ENCODE data around the gene MAMDC2. TPM values are rescaled to one million over a fixed set of nuclear protein-coding genes. Genes with fewer than 3 reads are reported as not detected.

The MAMDC2 gene
- total and polyA plus RNA-seq, 9 donors, result 24.6 to 96.6 (median 69.5) TPM

- TF ChIP-seq CTCF (IDR thresholded peaks at IDR 0.05), result no peak
- no peak for TF ChIP-seq EP300 (IDR thresholded peaks at IDR 0.05)
- TF ChIP-seq POLR2A (IDR thresholded peaks at IDR 0.05), result no peak
- Histone ChIP-seq H3K36me3 (no peaks in the 10 kb centered on the region), H3K27me3 (no peaks in the 10 kb centered on the region), H3K27ac (peak overlapping the region; percentile 82 to 95), H3K9me3 (no peaks in the 10 kb centered on the region), H3K4me1 (ENCODE audit: insufficient read depth) (peaks cover 22% of the 10 kb centered on the region), H3K4me3 (peak overlapping the region; percentile 61)
- intact Hi-C loops (cut with DNase I), result loop anchor here in 1 of 4 donors (10.0 kb wide), 2 partner anchors 133 to 147 kb away; no protein-coding TSS in a partner anchor
- WGBS, 3 donors, result 4 to 5% (median 4%) methylated on average over 26 to 27 of the region's 27 CpGs
- peak in 4 of 5 donors; percentile 36 to 55 (median 48) for DNase-seq
These were observed 214.5 kb downstream of the MAMDC2 start for GRCh38 chr9:70257991-70258691.

GRCh38 chr9:70258692-70259511, 215.3 kb downstream of the MAMDC2 start, which contains the start of gene SMC5:
Gene SMC5, plus strand, starts transcription at chr9:70258978. Its CDS starts 101 bp downstream, at chr9:70259079.
- no peaks in the 10 kb centered on the region for H3K9me3 ChIP-seq
- peaks cover 25% of the 10 kb centered on the region for H3K4me1 ChIP-seq (ENCODE audit: insufficient read depth)
- peak; percentile 90 to 96 (median 93) for DNase-seq
- H3K27me3 ChIP-seq, result no peaks in the 10 kb centered on the region
- peak within 1 kb of the TSS; percentile 82 to 95 for H3K27ac ChIP-seq
- TF ChIP-seq POLR2A (IDR thresholded peaks at IDR 0.05) (peak; percentile 98), CTCF (IDR thresholded peaks at IDR 0.05) (no peak)
- H3K36me3 ChIP-seq, result no peaks in the 10 kb centered on the region
- 0 to 1% (median 0%) methylated on average over 67 to 75 of the region's 75 CpGs for WGBS, 3 donors
- intact Hi-C loops (cut with DNase I), result loop anchor here in 1 of 4 donors (10.0 kb wide), 2 partner anchors 134 to 146 kb away; no protein-coding TSS in a partner anchor
- H3K4me3 ChIP-seq, result peak within 1 kb of the TSS; percentile 61

- 0% methylated on average over 10 of the region's 10 CpGs for WGBS, 3 donors
- Histone ChIP-seq H3K27ac (peak overlapping the region in 1 of 2 donors; percentile 95), H3K9me3 (no peaks in the 10 kb centered on the region), H3K4me3 (peak overlapping the region; percentile 61), H3K27me3 (no peaks in the 10 kb centered on the region), H3K36me3 (no peaks in the 10 kb centered on the region), H3K4me1 (ENCODE audit: insufficient read depth) (peaks cover 25% of the 10 kb centered on the region)
- no peak for DNase-seq
- TF ChIP-seq CTCF (IDR thresholded peaks at IDR 0.05) (no peak), EP300 (IDR thresholded peaks at IDR 0.05) (no peak), POLR2A (IDR thresholded peaks at IDR 0.05) (no peak)
- intact Hi-C loops (cut with DNase I), result loop anchor here in 1 of 4 donors (10.0 kb wide), 2 partner anchors 135 to 145 kb away; no protein-coding TSS in a partner anchor
These were observed 215.8 kb downstream of the MAMDC2 start for GRCh38 chr9:70259512-70259802.

GRCh38 chr9:70260007-70260443, 216.4 kb downstream of the MAMDC2 start:
- peaks cover 25% of the 10 kb centered on the region for H3K4me1 ChIP-seq (ENCODE audit: insufficient read depth)
- 64 to 72% (median 66%) methylated on average over 30 of the region's 30 CpGs for WGBS, 3 donors

More at GRCh38 chr9:70260007-70260443, 216.4 kb downstream of the MAMDC2 start:
- DNase-seq, result peak in 4 of 5 donors; percentile 30 to 53 (median 39)
- Histone ChIP-seq H3K4me3 (peak overlapping the region; percentile 61), H3K36me3 (no peaks in the 10 kb centered on the region), H3K9me3 (no peaks in the 10 kb centered on the region), H3K27ac (no peak overlapping the region), H3K27me3 (no peaks in the 10 kb centered on the region)
- intact Hi-C loops (cut with DNase I), result loop anchor here in 1 of 4 donors (5.0 kb wide), 1 partner anchor 352 kb away; no protein-coding TSS in a partner anchor
- TF ChIP-seq POLR2A (IDR thresholded peaks at IDR 0.05), result no peak
- no peak for TF ChIP-seq EP300 (IDR thresholded peaks at IDR 0.05)

All from ovary (tissue), 9 donors.